HG03159 (cell line): Measurements from ENCODE around the gene APLF.
"Not testable (repeated sequence)": the region's sequence is repeated elsewhere in the genome, so short reads cannot be mapped to it uniquely, and the experiment has no call there.

Experiments used
- ATAC-seq: cut with Tn5 transposase; IDR thresholded peaks from one replicate; pipeline ENCODE4 v1.9.1; 2021; ENCODE audit warnings: mild to moderate bottlenecking, moderate library complexity; ENCODE audit not compliant: unreplicated experiment

The APLF gene

DNA sequence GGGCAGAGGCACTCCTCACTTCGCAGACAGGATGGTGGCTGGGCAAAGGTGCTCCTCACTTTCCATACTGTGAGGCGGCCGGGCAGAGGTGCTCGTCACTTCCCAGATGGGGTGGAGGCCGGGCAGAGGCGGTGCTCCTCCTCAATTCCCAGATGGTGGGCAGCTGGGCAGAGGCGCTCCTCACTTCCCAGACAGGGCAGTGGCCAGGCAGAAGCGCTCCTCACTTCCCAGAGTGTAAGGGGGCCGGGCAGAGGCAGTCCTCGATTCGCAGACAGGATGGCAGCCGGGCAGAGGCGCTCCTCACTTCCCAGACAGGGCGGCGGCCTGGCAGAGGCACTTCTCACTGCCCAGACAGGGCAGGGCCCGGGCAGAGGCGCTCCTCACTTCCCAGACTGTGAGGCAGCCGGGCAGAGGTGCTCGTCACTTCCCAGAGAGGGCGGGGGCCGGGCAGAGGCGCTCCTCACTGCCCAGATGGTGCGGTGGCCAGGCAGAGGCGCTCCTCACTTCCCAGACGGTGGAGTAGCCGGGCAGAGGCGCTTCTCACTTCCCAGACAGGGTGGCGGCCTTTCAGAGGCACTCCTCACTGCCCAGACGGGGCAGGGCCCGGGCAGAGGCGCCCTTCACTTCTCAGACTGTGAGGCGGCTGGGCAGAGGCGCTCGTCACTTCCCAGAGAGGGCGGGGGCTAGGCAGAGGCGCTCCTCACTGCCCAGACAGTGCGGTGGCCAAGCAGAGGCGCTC lies 60.1 kb downstream of the APLF start:
- not testable (repeated sequence) for ATAC-seq

DNA sequence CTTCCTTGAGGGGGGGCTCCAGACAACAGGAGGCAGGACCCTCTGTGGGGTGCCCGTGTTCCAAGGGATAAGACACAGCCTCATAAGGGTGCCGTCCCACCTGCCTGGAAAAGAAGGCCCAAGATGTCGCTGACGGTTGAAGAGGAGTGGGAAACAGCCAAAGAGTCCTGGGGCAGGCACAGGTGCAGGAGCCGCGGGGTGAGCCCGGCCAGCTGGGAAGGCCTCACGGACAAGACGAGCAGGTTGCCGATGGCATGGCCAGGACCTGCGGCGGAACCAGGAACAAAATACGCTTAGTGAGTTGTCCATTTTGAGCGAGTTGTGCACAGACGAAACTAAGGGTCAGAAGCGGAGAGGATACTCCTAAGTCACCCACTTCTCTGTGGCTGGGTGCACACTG lies 61.8 kb downstream of the APLF start:
- not testable (repeated sequence) for ATAC-seq

DNA sequence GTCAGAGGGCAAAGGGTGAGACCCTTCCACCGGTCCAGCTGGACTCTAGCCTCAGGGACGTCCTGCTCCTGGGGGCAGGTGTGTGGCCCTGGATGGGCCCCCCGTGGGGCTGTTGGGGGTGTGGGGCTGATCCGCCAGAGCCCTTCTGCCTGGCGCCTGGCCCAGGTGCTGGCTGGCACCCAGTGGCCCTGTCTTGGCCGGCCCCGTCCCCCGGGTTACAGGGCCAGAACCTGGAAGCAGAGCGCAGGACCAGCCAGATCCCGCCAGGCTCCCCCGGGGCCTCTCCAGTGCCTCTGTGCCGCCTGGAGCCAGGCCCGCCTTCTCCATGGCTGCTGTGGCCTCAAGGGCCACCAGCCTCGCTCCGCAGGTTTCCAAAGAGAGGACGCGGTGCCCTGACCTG lies 62.3 kb downstream of the APLF start:
- not testable (repeated sequence) for ATAC-seq

DNA sequence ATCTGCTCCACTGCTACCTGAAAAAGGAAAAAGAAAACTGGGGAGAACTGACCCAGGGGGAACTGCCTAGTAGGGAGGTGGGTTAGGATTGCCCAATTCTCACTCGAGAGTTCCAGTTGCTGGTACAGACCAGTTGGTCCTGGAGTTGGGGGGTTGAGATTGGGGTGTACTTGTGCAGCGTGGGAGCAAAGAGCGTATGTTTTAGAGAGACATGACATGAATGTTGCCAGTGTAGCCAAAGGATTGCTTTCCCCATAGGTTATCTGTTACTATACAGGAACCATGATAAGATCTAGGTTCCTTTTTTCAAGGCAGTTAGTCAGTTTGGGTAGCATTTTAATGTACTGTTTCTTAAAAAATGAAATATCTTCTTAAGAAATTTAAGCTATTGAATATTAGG lies 68.6 kb downstream of the APLF start:
- no peak for ATAC-seq

DNA sequence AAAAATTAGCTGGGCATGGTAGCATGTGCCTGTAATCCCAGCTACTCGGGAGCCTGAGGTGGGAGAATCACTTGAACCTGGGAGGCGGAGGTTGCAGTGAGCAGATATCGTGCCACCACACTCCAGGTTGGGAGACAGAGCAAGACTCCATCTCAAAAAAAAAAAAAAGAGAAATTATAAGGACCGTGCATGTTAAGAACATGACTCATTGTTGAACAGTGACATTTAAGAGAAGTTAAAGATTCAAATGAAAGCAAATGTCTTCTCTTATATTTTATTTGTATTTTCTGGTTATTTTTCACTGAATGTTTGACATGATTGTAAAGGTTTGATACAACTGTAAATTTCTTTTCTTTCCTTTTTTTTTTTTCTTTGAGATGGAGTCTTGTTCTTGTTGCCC lies 69.6 kb downstream of the APLF start:
- ATAC-seq = no peak

DNA sequence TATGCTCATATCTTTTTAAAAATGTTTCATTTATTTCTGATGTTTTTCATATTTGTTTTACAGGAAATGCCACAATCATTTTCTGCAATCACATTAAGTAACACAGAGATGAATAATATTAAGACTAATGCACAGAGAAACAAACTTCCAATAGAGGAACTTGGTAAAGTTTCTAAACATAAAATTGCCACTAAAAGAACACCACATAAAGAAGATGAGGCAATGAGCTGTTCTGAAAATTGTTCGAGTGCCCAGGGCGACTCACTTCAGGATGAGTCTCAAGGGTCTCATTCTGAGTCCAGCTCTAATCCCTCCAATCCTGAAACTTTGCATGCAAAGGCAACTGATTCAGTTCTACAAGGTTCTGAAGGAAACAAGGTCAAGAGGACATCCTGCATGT lies 70.4 kb downstream of the APLF start:
- no peak for ATAC-seq

DNA sequence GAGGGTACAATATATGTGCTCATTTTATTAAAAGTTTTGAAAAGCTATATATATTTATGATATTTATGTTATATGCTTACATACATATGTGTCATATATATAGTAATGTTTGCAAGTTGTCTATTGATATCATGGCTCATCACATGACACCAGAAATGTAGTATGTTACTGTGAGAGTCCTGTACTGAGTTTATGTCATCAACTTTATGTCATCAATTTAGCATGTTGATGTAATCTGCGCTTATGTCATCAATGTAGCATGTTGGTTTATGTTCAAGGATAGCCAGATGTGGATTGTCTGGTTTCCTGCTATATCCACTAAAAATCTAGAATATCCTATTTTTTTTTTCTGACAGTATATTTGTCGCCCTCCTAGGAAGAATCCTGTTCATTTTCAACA lies 77.4 kb downstream of the APLF start:
- ATAC-seq = no peak

DNA sequence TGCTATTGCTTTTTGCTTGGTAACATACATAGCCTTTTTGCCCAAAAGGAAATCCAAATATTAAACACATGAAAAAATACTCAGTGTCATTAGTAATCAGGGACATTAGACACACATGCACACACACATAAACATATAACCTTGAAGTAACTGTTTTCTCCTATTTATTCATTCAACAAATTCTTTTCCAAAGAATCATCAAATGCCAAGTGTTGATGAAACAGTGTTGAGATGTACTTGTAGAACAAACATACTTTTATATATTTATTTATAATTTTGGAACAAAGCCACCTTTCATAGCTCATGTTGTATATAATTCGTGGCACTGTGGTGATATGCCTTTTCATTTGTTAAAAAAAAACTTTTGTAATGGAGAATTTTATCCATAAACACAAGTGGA lies 81.0 kb downstream of the APLF start:
- no peak for ATAC-seq

DNA sequence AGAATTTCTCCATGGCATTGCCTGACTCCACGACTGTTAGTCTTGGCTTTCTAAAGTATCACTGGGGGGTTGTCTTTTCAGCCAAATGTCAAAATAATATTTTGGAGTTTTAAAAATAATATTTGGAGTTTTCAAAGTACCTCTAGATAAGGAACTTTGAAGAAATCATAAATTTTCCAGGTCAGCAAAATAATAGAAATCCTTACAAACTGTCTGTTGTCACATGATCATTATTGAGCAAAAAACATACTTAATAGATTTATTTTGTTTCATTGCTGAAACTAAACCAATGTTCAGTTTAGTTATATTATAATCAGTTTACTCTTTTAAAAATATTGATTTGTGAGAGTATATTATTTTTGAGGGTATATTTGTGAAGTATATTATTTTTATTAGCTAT lies 85.7 kb downstream of the APLF start:
- no peak for ATAC-seq

DNA sequence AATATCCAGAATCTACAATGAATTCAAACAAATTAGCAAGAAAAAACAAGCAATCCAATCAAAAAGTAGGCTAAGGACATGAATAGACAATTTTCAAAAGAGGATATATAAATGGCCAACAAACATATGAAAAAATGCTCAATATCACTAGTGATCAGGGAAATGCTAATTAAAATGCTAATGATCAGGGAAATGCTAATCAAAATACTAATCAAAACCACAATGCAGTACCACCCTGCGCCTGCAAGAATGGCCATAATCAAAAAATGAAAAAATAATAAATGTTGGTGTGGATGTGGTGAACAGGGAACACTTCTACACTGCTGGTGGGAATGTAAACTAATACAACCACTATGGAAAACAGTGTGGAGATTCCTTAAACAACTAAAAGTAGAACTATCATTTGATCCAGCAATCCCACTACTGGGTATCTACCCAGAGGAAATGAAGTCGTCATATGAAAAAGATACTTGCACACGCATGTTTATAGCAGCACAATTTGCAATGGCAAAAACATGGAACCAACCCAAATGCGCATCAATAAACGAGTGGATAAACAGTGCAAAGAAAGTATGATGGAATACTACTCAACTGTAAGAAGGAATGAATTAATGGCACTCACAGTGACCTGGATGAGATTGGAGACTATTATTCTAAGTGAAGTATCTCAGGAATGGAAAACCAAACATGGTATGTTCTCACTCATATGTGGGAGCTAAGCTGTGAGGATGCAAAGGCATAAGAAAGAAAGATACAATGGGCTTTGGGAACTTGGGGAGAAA lies 88.2 kb downstream of the APLF start:
- not testable (repeated sequence) for ATAC-seq

DNA sequence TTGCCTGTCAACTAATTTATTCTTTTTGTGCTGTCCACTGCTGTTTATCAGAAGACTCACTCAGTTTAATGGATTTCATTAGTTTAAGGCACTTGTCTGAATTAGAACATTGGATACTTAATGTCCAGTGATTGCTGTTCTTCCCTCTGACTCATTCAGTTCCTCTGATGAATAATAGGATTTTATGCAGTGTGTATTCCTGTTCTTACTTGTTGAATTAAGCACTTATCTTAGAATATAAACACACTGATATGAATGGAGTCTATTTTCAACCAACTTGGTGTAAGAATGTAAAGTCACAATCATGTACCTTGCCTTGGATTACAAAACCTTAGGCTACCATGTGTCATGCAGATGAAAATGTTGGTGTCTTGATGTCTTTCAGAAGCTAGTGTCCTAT lies 89.0 kb downstream of the APLF start:
- no peak for ATAC-seq

DNA sequence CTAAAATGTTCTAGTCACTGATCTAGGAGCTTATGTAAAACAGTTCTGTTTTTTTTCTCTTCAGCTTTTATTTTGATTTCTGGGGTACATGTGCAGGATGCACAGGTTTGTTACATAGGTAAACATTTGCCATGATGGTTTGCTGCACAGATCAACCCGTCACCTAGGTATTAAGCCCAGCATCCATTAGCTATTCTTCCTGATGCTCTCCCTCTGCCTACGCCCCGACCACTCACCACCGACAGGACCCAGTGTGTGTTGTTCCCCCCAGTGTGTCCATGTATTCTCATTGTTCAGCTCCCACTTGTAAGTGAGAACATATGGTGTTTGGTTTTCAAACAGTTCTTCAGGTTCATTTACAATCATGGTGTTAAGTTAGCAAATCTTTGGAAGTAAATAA lies 91.2 kb downstream of the APLF start:
- ATAC-seq = no peak

DNA sequence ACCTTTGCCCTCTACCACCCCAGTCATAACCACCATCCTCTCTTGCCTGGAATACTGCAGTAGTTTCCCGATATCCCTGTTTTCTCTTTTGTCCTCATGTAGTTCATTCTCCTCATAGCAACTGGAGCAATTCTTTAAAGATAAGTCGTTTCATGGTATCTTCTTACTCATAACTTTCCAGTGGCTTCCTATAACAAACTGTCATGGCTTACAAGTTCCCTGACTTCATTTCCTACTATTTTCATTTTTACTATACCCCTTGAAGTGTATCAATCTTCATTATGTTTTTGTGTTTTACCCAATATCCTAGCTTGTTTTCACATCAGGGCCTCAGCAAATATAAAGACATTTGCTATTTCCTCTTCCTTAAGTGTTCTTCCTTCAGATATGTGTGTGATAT lies 92.3 kb downstream of the APLF start:
- ATAC-seq = no peak

DNA sequence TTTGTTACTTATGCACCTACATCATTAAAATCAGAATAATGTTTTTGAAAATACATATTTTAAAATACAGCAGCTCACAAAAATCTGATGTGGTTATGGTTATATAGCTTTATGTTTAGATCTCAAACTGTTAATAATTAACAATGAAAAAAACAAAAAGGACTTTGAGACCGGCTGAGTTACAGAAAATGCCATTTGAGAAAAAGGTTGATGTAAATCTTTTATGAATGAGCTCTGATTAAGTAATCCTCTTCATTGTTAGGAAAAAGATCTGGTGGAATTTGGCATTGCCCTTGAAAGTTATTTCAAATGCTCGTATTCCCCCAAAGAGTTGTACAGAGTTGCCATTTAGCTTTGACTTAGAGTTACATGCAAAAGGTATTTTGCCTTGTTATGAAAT lies 93.2 kb downstream of the APLF start:
- ATAC-seq = no peak

DNA sequence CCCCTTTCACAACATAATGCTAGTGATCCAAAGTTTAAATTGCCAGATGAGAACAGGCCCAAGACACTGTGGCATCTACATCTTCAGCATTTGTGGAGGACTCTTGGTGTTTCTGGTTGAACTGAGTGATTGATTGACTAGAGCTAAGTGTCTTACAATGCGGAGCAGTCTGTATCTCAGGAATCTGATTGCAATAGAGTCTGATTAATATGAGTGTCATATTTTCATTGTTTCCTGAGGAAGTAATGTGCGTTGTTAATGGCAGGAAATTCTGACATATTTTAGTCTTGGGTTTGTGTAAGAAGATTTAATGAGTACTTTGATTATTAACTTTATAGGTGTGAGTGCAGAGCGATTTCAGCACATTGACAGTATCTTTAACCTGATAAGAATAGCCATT lies 94.0 kb downstream of the APLF start:
- ATAC-seq = no peak

DNA sequence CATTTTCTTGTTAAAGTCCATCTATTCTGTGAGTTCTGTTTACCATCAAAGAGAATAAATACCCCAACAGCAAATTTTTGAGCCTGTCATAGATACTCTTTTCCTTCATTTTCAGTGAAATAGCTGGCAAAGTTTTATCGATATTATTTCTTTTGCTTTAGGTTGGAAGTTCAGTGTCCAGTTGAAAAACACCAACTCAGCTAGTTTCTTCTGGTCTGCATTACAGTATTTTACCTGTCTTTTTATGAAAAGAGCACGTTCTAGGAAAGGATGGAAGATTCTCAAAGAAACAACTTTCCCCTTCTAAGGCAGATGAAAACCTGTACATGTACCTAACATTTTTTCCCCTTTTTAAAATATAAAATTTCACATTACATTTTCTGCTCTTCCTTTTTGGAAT lies 95.5 kb downstream of the APLF start:
- no peak for ATAC-seq

DNA sequence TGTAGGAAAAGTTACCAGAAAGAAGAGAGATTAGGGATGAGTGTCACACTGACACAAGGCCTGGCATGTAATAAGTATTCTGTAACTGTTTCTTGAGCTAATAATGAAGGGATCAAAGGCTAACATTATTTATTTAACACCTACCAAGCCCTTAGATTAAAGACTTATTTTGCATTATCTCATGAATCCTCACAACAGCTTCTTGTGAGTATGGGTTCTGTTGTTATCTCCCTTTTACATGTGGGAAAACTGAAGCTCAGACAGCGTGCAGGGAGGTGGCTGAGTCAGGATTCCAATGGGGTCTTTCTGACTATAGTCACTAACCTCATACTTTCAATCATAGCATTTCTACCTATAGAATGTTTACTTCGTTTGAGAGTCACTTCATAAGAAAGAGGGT lies 97.0 kb downstream of the APLF start:
- no peak for ATAC-seq

DNA sequence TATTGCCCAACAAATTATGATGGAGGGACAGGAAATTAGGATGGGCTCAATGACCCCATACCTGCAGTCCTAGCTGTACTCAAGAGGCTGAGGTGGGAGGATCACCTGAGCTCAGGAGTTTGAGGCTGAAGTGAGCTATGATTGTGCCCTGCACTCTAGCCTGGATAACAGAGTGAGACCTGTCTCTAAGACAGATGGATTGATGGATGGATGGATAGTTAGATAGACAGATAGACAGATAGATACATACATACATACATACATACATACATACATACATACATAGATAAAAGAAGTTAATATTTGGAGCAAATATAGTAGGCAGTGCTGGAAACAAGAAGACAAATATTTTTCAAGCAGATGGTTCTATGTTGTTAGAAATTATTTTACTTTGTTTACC lies 97.9 kb downstream of the APLF start:
- no peak for ATAC-seq

DNA sequence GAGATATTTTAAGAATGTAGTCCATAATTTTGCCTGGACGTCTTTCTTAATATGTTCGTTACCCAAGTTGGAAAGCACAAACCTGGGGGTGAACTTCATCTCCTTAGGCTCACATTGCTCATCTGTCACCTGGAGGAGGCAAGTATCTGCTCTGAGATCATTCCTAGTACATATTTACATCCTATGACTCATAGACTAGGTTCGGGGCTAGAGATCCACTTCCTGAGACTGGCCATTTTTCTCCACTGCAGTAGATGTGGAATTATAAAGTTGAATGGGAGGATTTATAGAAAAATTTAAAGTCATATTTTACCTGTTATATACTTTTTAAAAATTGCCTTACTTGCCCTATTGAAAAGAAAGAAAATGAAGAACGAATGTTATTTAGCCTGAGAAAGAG lies 98.5 kb downstream of the APLF start:
- no peak for ATAC-seq

DNA sequence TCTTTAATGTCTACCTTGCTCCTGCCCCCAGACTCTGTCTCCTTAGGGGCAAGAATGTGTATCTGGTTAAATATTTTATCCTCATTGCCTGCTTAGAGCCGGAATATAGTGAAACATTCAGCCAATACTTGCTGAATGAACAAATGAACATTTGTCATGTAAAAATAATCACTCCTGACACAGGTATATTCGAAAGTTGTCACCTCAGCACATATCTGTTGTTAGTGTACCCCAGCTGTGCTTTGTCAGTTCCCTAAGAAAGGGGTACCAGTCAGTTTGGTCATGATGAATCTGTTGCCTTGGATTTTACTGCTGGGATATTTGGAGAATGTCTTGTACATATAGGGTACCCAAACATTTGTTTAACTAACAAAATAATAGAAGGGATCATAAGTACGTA lies 99.0 kb downstream of the APLF start:
- no peak for ATAC-seq

DNA sequence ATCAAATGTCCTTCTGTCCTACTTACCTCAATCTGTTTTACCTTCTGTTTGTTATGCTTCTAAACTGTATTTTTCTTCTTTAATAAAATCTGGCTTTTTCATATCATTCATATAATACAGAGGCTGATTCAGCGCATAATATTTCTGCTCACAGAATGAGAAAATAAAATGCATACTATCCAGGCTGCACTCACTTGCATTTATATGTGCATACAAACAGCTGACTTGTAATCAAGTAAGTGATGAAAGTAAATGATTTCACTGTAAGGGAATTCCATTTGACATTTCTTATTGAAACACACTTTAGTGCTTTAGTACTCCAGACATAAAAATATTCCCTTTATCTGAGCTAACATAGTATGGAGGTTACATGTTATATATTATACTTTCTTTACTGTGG lies 100.7 kb downstream of the APLF start:
- ATAC-seq = no peak

DNA sequence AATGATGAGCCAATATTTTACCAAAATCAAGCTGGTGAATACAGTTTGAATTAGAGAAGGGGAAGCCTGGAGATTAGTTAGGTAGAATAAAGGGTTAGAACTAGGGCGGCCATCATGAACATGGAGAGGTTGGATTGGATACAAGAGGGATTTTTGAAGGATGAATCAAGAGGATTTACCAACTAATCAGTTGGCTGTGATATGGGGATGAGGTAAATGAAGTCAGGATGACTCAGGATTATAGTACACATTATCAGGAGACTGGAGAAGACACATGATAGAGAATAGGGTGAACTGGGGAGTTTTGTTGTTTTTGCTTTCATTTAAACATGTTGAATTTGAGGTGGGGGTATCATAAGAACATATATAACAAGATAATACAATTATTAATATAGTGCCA lies 102.2 kb downstream of the APLF start:
- no peak for ATAC-seq

DNA sequence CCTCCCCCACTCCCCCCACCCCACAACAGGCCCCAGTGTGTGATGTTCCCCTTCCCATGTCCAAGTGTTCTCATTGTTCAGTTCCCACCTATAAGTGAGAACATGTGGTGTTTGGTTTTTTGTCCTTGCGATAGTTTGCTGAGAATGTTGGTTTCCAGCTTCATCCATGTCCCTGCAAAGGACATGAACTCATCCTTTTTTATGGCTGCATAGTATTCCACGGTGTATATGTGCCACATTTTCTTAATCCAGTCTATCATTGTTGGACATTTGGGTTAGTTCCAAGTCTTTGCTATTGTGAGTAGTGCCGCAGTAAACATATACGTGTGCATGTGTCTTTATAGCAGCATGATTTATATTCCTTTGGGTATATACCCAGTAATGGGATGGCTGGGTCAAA lies 103.0 kb downstream of the APLF start:
- ATAC-seq = not testable (repeated sequence)
